AG10803 (cell line): ENCODE data around the gene AKT2.

ENCODE experiments used
- DNase-seq: peaks from one replicate; pipeline ENCODE4 v3.0.0; 2010; ENCODE audit warnings: low read depth
- H3K4me3 ChIP-seq: 2 replicates; pipeline ENCODE4 v1.5.1; 2011; ENCODE audit warnings: mild to moderate bottlenecking, low read length, control low read depth
- CTCF ChIP-seq: conservative IDR thresholded peaks from 2 replicates; pipeline ENCODE4 v1.5.1; 2011; ENCODE audit warnings: mild to moderate bottlenecking, low read length, control low read depth, inconsistent platforms

Gene AKT2

GRCh38 chr19:40302224-40303011 is 17.3 kb upstream of the AKT2 start:
- no peak for TF ChIP-seq CTCF
- H3K4me3 ChIP-seq: no peak overlapping the region
- DNase-seq: no peak

- H3K4me3 ChIP-seq: no peak overlapping the region
- no peak for TF ChIP-seq CTCF
- no peak for DNase-seq
These were observed 15.5 kb upstream of the AKT2 start for GRCh38 chr19:40300668-40301067.

GRCh38 chr19:40298026-40298425 is 12.9 kb upstream of the AKT2 start:
- TF ChIP-seq CTCF: no peak
- no peak for DNase-seq
- H3K4me3 ChIP-seq: no peak overlapping the region

GRCh38 chr19:40294560-40294959 is 9.4 kb upstream of the AKT2 start:
- DNase-seq: no peak
- no peak overlapping the region for H3K4me3 ChIP-seq
- TF ChIP-seq CTCF: no peak

- no peak for DNase-seq
- no peak overlapping the region for H3K4me3 ChIP-seq
- TF ChIP-seq CTCF: no peak
These were observed 1.9 kb upstream of the AKT2 start for GRCh38 chr19:40286971-40287421.

- DNase-seq: no peak
- TF ChIP-seq CTCF: no peak
- peak overlapping the region; percentile 58 for H3K4me3 ChIP-seq
These were observed 1.3 kb upstream of the AKT2 start for GRCh38 chr19:40286235-40286970.
